ENCODE data around the gene GLP2R.
"Not testable (repeated sequence)": the region's sequence is repeated elsewhere in the genome, so short reads cannot be mapped to it uniquely, and the experiment has no call there.

GLP2R gene, protein sequence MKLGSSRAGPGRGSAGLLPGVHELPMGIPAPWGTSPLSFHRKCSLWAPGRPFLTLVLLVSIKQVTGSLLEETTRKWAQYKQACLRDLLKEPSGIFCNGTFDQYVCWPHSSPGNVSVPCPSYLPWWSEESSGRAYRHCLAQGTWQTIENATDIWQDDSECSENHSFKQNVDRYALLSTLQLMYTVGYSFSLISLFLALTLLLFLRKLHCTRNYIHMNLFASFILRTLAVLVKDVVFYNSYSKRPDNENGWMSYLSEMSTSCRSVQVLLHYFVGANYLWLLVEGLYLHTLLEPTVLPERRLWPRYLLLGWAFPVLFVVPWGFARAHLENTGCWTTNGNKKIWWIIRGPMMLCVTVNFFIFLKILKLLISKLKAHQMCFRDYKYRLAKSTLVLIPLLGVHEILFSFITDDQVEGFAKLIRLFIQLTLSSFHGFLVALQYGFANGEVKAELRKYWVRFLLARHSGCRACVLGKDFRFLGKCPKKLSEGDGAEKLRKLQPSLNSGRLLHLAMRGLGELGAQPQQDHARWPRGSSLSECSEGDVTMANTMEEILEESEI

DNA sequence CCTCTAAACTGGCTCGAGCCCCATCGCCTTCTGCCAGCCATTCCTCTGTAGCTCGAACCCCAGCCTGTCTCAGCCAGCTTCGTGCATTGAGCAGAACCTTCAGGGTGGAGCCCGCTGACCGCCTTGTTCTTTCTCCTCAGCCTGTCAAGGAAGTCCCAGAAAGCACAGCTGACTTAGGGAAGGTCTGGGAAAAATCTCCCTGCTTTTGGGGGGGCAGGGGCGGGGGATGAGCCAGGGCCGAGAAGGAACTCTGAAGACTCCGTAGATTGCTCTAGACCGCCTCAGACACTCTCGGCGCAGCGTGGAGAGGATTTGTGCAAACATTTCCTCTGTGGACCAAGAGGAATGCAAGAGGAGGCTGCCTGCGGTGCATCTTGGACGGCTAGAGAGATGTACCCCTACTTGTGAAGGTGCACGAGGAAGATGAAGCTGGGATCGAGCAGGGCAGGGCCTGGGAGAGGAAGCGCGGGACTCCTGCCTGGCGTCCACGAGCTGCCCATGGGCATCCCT, at the start of gene GLP2R:
Gene GLP2R, plus strand, starts transcription at position 284 of the 510 bp plus-strand sequence. Its CDS starts 140 bp downstream, at position 424.
- in situ Hi-C loops (cut with HindIII; ENCODE audit: low sequenced_read_pairs), result loop anchor here (5.0 kb wide), 1 partner anchor 67 kb away; no protein-coding TSS in a partner anchor

DNA sequence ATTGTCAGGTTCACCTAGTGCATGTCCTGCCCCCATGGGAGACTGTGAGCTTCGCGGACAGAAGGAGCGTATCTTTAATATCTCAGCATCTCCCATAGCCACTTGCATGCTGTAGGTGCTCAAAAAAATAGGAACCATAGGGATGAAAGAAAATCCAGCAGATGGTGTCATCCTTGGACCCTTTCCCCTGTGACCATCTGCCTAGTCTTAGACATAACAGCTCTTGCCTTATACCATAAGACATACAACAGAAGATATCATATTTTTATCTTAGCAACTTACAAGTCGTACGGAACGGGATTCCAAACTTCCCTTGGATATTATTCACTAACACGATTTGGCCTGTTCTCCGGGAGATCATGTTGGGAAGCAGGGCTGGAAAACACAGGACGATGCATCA, 48.8 kb upstream of the GLP2R start:
- in situ Hi-C loops (cut with HindIII; ENCODE audit: low sequenced_read_pairs), result no loop called here

- in situ Hi-C loops (cut with HindIII; ENCODE audit: low sequenced_read_pairs), result no loop called here
Observed at GRCh38 chr17:9780552-9780951, 45.2 kb upstream of the GLP2R start.

- in situ Hi-C loops (cut with HindIII; ENCODE audit: low sequenced_read_pairs), result no loop called here
Observed at GRCh38 chr17:9783050-9783449, 42.7 kb upstream of the GLP2R start.

DNA sequence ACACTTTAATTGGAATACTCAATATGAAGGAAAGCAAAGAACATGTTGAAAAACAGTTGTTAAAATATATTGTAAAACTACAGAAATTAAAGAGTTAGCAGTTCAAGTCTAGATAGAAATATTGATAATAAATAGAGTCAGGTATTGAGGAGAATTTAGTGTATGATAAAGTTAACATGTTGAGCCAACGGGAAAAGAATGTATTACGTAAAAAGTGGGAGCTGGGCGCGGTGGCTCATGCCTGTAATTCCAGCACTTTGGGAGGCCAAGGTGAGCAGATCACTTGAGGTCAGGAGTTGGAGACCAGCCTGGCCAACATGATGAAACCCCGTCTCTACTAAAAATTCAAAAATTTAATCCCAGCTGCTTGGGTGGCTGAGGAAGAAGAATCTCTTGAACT, 42.3 kb upstream of the GLP2R start:
- in situ Hi-C loops (cut with HindIII; ENCODE audit: low sequenced_read_pairs), result not testable (repeated sequence)

DNA sequence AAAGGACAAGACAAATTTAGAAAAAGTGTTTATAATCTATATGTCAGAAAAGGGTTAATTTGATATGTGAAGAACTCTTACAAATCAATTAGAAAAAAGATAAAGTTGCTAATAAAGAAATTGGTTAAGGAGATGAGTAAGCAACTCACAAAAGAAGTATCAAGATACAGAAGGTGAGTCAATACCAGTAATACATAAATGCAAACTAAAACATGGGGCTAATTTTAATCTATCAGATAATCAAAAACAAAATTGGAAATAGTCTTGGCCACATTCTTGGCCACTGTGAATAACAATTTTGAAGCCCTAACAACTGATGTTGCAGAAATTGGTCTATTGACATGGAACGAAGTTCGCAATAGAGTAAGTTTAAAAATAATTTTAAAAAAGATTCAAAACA, 41.2 kb upstream of the GLP2R start:
- in situ Hi-C loops (cut with HindIII; ENCODE audit: low sequenced_read_pairs), result no loop called here

GRCh38 chr17:9788601-9789000, 37.1 kb upstream of the GLP2R start:
- in situ Hi-C loops (cut with HindIII; ENCODE audit: low sequenced_read_pairs), result no loop called here

- in situ Hi-C loops (cut with HindIII; ENCODE audit: low sequenced_read_pairs), result no loop called here
Observed at GRCh38 chr17:9790316-9790715, 35.4 kb upstream of the GLP2R start.

- in situ Hi-C loops (cut with HindIII; ENCODE audit: low sequenced_read_pairs), result no loop called here
Observed at GRCh38 chr17:9790889-9791876, 34.5 kb upstream of the GLP2R start, which contains the start of gene DHRS7C. DHRS7C (minus strand) TSS chr17:9791592; CDS start chr17:9791284, 308 bp downstream.

DNA sequence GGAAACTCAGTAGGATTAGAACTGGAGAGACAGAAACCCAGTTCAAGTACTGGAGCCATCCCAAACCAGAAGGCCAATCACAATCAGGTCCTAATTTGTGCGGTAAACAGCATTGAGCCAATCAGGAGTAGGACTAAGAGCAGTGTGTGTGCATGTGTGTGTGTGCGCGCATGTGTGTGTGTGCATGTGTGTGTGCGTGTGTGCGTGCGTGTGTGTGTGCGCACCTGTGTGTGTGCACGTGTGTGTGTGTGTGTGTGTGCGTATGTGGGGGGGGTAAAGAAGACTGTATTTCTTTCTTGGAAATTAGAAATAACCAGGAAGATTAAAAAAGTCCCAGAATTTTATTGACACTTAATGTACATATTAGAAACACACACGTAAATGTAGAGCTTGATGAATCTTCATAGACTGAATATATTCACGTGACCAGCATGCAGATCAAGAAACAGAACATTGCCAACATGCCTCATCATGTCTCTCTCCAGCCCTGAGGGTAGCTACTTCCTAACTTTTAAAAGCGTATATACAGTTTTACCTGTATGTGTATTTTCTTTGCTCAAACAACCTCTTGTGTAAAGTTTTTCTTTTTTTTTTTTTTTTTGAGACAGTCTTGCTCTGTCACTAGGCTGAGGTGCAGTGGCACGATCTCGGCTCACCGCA, 33.4 kb upstream of the GLP2R start:
- in situ Hi-C loops (cut with HindIII; ENCODE audit: low sequenced_read_pairs), result no loop called here

GRCh38 chr17:9798008-9798407, 27.7 kb upstream of the GLP2R start:
- in situ Hi-C loops (cut with HindIII; ENCODE audit: low sequenced_read_pairs), result no loop called here

GRCh38 chr17:9798724-9799123, 27.0 kb upstream of the GLP2R start:
- in situ Hi-C loops (cut with HindIII; ENCODE audit: low sequenced_read_pairs), result no loop called here

DNA sequence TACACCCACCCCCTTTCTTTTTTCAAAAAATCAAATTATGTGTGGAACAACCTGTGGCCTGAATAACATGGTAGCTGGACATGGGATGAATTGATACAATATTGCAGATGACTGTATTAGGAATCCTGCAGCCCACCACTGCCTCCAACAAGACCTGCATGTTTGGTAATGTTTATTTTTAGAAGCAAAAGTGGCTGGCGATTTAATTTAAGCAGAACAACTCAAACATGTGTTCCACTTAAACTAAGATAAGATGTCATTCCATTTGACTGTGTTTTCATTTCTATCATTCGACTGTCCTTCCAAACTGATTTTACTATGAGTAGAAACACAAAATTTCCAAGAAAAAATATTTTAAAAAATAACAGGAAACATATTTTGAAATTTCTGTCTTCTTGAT, 24.2 kb upstream of the GLP2R start:
- in situ Hi-C loops (cut with HindIII; ENCODE audit: low sequenced_read_pairs), result no loop called here

DNA sequence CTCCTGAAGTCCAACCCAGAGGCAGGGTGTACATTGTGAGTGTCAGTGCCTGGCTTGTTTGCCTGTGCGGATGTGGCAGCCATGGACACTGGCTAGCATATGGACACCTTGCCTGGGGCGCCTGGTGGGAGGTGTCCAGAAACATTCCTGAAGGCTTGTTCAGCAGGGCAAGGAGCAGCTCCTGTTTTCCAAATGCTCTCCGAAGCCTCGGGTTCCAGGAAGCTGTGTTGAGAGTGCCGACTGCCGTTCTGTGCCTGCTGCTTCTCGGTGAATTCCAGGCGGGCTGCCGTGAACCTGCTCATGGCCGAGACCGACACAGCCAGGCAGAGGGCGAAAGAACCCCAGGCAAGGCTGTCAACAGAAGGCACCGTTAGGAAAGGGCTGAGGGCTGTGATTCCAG, 23.4 kb upstream of the GLP2R start:
- in situ Hi-C loops (cut with HindIII; ENCODE audit: low sequenced_read_pairs), result no loop called here

DNA sequence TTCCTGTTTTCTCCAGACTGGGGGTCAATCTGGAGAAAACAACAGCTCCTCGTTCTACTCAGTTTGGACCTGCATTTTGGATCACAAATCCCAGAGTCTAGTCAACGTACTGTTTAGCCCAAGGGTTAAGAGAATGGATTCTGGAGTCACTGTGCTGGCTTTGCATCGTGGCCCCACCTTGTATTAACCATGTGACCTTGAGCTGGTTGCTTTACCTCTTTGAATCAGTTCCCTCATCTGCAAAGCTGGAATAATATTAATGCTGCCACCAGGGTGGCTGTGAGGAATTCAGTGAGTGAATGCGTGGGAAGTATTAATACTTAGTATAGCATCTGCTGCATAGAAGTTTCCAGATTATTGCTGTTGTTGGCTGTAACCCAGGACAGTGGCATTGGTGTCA, 23.0 kb upstream of the GLP2R start:
- in situ Hi-C loops (cut with HindIII; ENCODE audit: low sequenced_read_pairs), result no loop called here

DNA sequence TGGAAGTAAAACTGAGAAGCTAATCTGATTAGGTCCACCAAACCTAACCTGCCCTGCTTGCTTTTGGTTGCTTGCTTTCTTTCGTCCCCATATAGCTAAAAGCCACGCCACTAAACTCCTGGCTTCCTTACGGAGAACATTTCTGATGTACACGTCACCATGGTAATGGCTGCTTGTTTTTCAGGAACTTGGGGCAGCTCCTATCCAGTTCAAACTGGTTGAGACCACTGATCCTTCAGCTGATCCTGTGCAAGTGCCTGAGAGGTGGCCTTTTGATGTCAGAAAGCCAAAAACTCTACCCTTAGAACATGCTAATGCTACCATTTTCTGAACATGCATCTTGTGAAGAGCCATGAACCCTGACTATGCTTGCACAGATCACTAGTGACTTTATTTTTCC, 20.0 kb upstream of the GLP2R start:
- in situ Hi-C loops (cut with HindIII; ENCODE audit: low sequenced_read_pairs), result no loop called here

GRCh38 chr17:9806699-9807098, 19.0 kb upstream of the GLP2R start:
- in situ Hi-C loops (cut with HindIII; ENCODE audit: low sequenced_read_pairs), result no loop called here

DNA sequence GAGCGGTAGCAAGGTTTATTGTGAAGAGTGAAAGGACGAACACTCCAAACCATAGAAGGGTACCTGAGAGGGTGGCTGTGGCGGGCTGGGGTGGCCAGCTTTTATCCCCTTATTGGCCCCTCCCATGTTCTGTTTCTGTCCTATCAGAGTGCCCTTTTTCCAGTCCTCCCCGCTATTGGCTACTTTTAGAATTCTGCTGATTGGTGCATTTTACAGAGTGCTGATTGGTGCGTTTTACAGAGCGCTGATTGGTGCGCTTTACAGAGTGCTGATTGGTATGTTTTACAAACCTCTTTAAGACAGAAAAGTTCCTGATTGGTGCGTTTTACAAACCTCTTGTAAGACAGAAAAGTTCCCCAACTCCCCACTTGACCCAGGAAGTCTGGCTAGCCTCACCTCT, 16.3 kb upstream of the GLP2R start:
- in situ Hi-C loops (cut with HindIII; ENCODE audit: low sequenced_read_pairs), result no loop called here

GRCh38 chr17:9810100-9810949, 15.4 kb upstream of the GLP2R start:
- in situ Hi-C loops (cut with HindIII; ENCODE audit: low sequenced_read_pairs), result no loop called here

GRCh38 chr17:9811086-9811485, 14.6 kb upstream of the GLP2R start:
- in situ Hi-C loops (cut with HindIII; ENCODE audit: low sequenced_read_pairs), result no loop called here
